Measurements from ENCODE around the gene TMA7. TPM values are rescaled to one million over a fixed set of nuclear protein-coding genes. Genes with fewer than 3 reads are reported as not detected.

TMA7 gene
- total RNA-seq, 1 donor from 2014 or later: 165 TPM

Other genes starting within 250 kb of the TMA7 start
- not detected for gene CAMP, start 216.8 kb upstream of the TMA7 start, total RNA-seq
- 10.0 TPM for gene ZNF589, start 199.2 kb upstream of the TMA7 start, total RNA-seq
- gene NME6, start 138.9 kb upstream of the TMA7 start, total RNA-seq: 28.1 TPM
- gene SPINK8, start 106.6 kb upstream of the TMA7 start, total RNA-seq: not detected
- gene FBXW12, start 68.0 kb upstream of the TMA7 start, total RNA-seq: not detected
- gene PLXNB1, start 10.2 kb upstream of the TMA7 start, total RNA-seq: 257 TPM
- 10.1 TPM for gene CCDC51, start 138 bp upstream of the TMA7 start, total RNA-seq
- 4.6 TPM for gene ATRIP, start 6.5 kb downstream of the TMA7 start, total RNA-seq
- gene SHISA5, start 63.9 kb downstream of the TMA7 start, total RNA-seq: 181 TPM
- 4.3 TPM for gene PFKFB4, start 116.5 kb downstream of the TMA7 start, total RNA-seq
- gene UCN2, start 123.5 kb downstream of the TMA7 start, total RNA-seq: not detected
- 9.4 TPM for gene COL7A1, start 155.1 kb downstream of the TMA7 start, total RNA-seq
- gene UQCRC1, start 169.4 kb downstream of the TMA7 start, total RNA-seq: 193 TPM
- gene TMEM89, start 181.5 kb downstream of the TMA7 start, total RNA-seq: not detected
- 31.1 TPM for gene SLC26A6, start 195.2 kb downstream of the TMA7 start, total RNA-seq
- 0.75 TPM for gene CELSR3, start 222.6 kb downstream of the TMA7 start, total RNA-seq
- gene NCKIPSD, start 245.7 kb downstream of the TMA7 start, total RNA-seq: 42.3 TPM

Data from mucosa of gallbladder (tissue), 1 donor.